Astrocyte (in vitro differentiated cells and primary cell): Measurements from ENCODE around the gene KDM3B. TPM values are rescaled to one million over a fixed set of nuclear protein-coding genes. Genes with fewer than 3 reads are reported as not detected.

Experiments
- DNase-seq: peaks from one replicate; pipeline ENCODE4 v3.0.0-alpha.2; 2010; ENCODE audit warnings: low read depth
- FAIRE-seq: peaks from 2 replicates; lab custom pipeline; 2011; peaks lifted over from hg19 to GRCh38; lab: Jason Lieb, UNC
- H2AFZ ChIP-seq: 2 replicates; pipeline ENCODE4 v1.6.0; 2012; ENCODE audit warnings: low read depth, low read length, inconsistent platforms
- H3K27ac ChIP-seq: 2 replicates; pipeline ENCODE4 v1.5.1; 2011; ENCODE audit warnings: low read depth, low read length, inconsistent platforms
- H3K27me3 ChIP-seq: 2 replicates; pipeline ENCODE4 v1.6.0; 2011; ENCODE audit warnings: low read length, inconsistent platforms; ENCODE audit not compliant: insufficient read depth
- H3K36me3 ChIP-seq: 2 replicates; pipeline ENCODE4 v1.5.1; 2011; ENCODE audit warnings: low read length, inconsistent platforms; ENCODE audit not compliant: insufficient read depth
- H3K4me1 ChIP-seq: 2 replicates; pipeline ENCODE4 v1.5.1; 2011; ENCODE audit warnings: low read length, inconsistent platforms; ENCODE audit not compliant: insufficient read depth
- H3K4me2 ChIP-seq: 2 replicates; pipeline ENCODE4 v1.6.0; 2012; ENCODE audit warnings: low read length, inconsistent platforms
- H3K4me3 ChIP-seq: 2 replicates; pipeline ENCODE4 v1.5.1; 2011; ENCODE audit warnings: low read depth, mild to moderate bottlenecking, low read length, inconsistent platforms; ENCODE audit not compliant: insufficient read depth
- H3K79me2 ChIP-seq: 2 replicates; pipeline ENCODE4 v1.6.0; 2012; ENCODE audit warnings: mild to moderate bottlenecking, low read length, inconsistent platforms; ENCODE audit not compliant: insufficient read depth
- H3K9ac ChIP-seq: 2 replicates; pipeline ENCODE4 v1.6.0; 2012; ENCODE audit warnings: mild to moderate bottlenecking, low read length, inconsistent platforms
- H3K9me3 ChIP-seq: 2 replicates; pipeline ENCODE4 v1.5.1; 2012; ENCODE audit warnings: low read depth, mild to moderate bottlenecking, low read length, inconsistent platforms; ENCODE audit not compliant: insufficient read depth
- H4K20me1 ChIP-seq: 2 replicates; pipeline ENCODE4 v1.6.0; 2012; ENCODE audit warnings: low read length, inconsistent platforms; ENCODE audit not compliant: insufficient read depth
- H3K27ac Mint-ChIP-seq: one replicate; pipeline ENCODE4 v1.8.0; 2021; ENCODE audit warnings: mild to moderate bottlenecking, mixed read lengths; ENCODE audit not compliant: unreplicated experiment
- H3K27me3 Mint-ChIP-seq: one replicate; pipeline ENCODE4 v1.8.0; 2021; ENCODE audit warnings: low read depth, mixed read lengths; ENCODE audit not compliant: unreplicated experiment
- H3K36me3 Mint-ChIP-seq: one replicate; pipeline ENCODE4 v1.8.0; 2021; ENCODE audit warnings: low read depth, mixed read lengths; ENCODE audit not compliant: unreplicated experiment
- H3K4me1 Mint-ChIP-seq: one replicate; pipeline ENCODE4 v1.8.0; 2021; ENCODE audit warnings: low read depth, mixed read lengths; ENCODE audit not compliant: unreplicated experiment
- H3K4me3 Mint-ChIP-seq: one replicate; pipeline ENCODE4 v1.8.0; 2021; ENCODE audit warnings: mild to moderate bottlenecking, moderate library complexity, mixed read lengths; ENCODE audit not compliant: unreplicated experiment
- H3K9me3 Mint-ChIP-seq: one replicate; pipeline ENCODE4 v1.8.0; 2021; ENCODE audit warnings: mild to moderate bottlenecking, mixed read lengths; ENCODE audit not compliant: unreplicated experiment
- CTCF ChIP-seq: IDR thresholded peaks from 2 replicates; pipeline ENCODE4 v1.5.1; 2011; ENCODE audit warnings: low read depth, mild to moderate bottlenecking, inconsistent platforms, low read length, moderate library complexity; ENCODE audit not compliant: insufficient read depth
- EZH2 ChIP-seq: IDR thresholded peaks from 2 replicates; pipeline ENCODE4 v1.6.1; 2012; ENCODE audit warnings: mild to moderate bottlenecking, low read length, inconsistent platforms; ENCODE audit not compliant: insufficient read depth
- total RNA-seq: library from RNA; stranded (reverse); gene quantifications from 2 replicates; pipeline ENCODE4 v1.2.1, GENCODE V29; 2021

Gene KDM3B
- total RNA-seq, 1 donor from 2014 or later = 48.6 TPM

- Mint-ChIP-seq H3K27me3 (no peaks in the 10 kb centered on the region), H3K36me3 (peaks cover 36% of the 10 kb centered on the region), H3K27ac (no peak overlapping the region), H3K4me3 (no peak overlapping the region), H3K4me1 (peaks cover 21% of the 10 kb centered on the region), H3K9me3 (no peaks in the 10 kb centered on the region)
- H3K4me2 ChIP-seq = no peak overlapping the region
- TF ChIP-seq CTCF (no peak), EZH2 (no peak)
- H3K79me2 ChIP-seq = peaks cover 45% of the 10 kb centered on the region
- no peak overlapping the region for H3K4me3 ChIP-seq
- H2AFZ ChIP-seq = no peak overlapping the region
- no peaks in the 10 kb centered on the region for H3K4me1 ChIP-seq
- H3K36me3 ChIP-seq = peaks cover 31% of the 10 kb centered on the region
- H3K27me3 ChIP-seq = no peaks in the 10 kb centered on the region
- no peak for DNase-seq
- no peak overlapping the region for H3K27ac ChIP-seq
- FAIRE-seq = no peak
- no peaks in the 10 kb centered on the region for H3K9me3 ChIP-seq
- no peak overlapping the region for H3K9ac ChIP-seq
- H4K20me1 ChIP-seq = peaks cover 64% of the 10 kb centered on the region
Measured at GRCh38 chr5:138344887-138345622, 7.4 kb upstream of the KDM3B start.

- Histone ChIP-seq H3K9ac (no peak overlapping the region), H3K27me3 (no peaks in the 10 kb centered on the region), H3K9me3 (peaks cover under 1% of the 10 kb centered on the region), H3K27ac (no peak overlapping the region), H3K4me3 (no peak overlapping the region), H3K36me3 (peaks cover 26% of the 10 kb centered on the region), H3K4me2 (no peak overlapping the region), H4K20me1 (peaks cover 49% of the 10 kb centered on the region), H3K4me1 (peaks cover 14% of the 10 kb centered on the region), H2AFZ (no peak overlapping the region), H3K79me2 (peaks cover 27% of the 10 kb centered on the region)
- Mint-ChIP-seq H3K9me3 (no peaks in the 10 kb centered on the region), H3K27ac (no peak overlapping the region), H3K36me3 (peaks cover 40% of the 10 kb centered on the region), H3K27me3 (no peaks in the 10 kb centered on the region), H3K4me3 (no peak overlapping the region), H3K4me1 (peaks cover 11% of the 10 kb centered on the region)
- no peak for TF ChIP-seq CTCF
- TF ChIP-seq EZH2 = no peak
- DNase-seq = no peak
- no peak for FAIRE-seq
Measured at GRCh38 chr5:138346889-138347288, 5.6 kb upstream of the KDM3B start.

- Histone ChIP-seq H3K79me2 (peaks cover 32% of the 10 kb centered on the region), H2AFZ (no peak overlapping the region), H3K9me3 (peaks cover 4% of the 10 kb centered on the region), H3K4me3 (no peak overlapping the region), H3K27me3 (no peaks in the 10 kb centered on the region), H3K36me3 (peaks cover 16% of the 10 kb centered on the region), H3K4me2 (peak overlapping the region; percentile 17), H3K27ac (no peak overlapping the region), H3K9ac (no peak overlapping the region), H4K20me1 (peaks cover 51% of the 10 kb centered on the region), H3K4me1 (peaks cover 26% of the 10 kb centered on the region)
- peak; percentile 60 for DNase-seq
- Mint-ChIP-seq H3K27me3 (no peaks in the 10 kb centered on the region), H3K4me3 (peak overlapping the region; percentile 47), H3K4me1 (peaks cover 18% of the 10 kb centered on the region), H3K9me3 (peaks cover 2% of the 10 kb centered on the region), H3K36me3 (peaks cover 39% of the 10 kb centered on the region), H3K27ac (peak overlapping the region; percentile 13)
- no peak for FAIRE-seq
- TF ChIP-seq EZH2 (no peak), CTCF (no peak)
Measured at GRCh38 chr5:138349852-138350562, 2.5 kb upstream of the KDM3B start.
